Measurements from ENCODE around the gene SLC18A3.

- TF ChIP-seq CTCF (IDR thresholded peaks at IDR 0.05), result no peak
- no peak for TF ChIP-seq POLR2A (IDR thresholded peaks at IDR 0.05)
Measured at GRCh38 chr10:49568235-49568634, 41.9 kb upstream of the SLC18A3 start.

Measured in uterus (tissue), 2 donors.